ENCODE results near the gene PAF1.

The PAF1 gene

DNA sequence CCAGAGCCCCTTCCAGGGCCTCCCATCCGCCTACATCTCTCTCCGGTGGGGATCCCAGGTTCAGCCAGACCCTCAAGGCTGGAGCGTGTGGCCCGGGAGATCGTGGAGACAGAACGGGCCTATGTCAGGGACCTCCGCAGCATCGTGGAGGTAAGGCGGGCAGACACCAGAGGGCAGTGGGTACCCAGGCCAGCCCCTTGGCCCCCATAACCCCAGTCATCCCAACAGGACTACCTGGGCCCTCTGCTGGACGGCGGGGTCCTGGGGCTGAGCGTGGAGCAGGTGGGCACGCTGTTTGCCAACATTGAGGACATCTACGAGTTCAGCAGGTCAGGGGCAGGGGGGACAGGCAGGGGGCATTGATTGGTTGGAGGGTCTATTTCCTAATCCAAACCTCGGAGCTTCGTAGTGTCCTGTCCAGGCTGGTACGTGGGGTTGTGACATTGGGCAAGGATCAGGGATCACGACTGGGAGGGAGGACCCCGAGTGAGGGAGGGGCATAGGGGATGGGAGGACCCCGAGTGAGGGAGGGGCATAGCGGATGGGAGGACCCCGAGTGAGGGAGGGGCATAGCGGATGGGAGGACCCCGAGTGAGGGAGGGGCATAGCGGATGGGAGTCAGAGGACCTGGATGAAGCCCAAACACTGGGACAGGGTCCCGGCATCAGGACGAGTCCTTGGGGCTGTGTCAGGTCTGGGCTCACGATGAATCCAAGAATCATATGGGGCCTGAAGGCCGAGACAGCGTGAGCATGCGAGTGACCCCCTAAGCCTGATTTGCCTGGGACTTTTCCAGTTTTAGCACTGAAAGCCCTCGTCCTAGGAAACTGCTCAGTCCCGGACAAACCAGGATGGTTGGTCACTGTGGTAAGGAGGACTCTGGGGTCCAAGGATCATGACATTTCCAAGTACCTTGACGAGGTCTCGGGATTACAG lies 24.5 kb upstream of the PAF1 start:
- H3K36me3 ChIP-seq (ENCODE audit: control insufficient read depth, insufficient read depth, low read length, severe bottlenecking): peaks cover 12% of the 10 kb centered on the region
- DNase-seq (ENCODE audit: low read depth): no peak
- H3K4me3 ChIP-seq (ENCODE audit: low read length): peak overlapping the region; percentile 93

DNA sequence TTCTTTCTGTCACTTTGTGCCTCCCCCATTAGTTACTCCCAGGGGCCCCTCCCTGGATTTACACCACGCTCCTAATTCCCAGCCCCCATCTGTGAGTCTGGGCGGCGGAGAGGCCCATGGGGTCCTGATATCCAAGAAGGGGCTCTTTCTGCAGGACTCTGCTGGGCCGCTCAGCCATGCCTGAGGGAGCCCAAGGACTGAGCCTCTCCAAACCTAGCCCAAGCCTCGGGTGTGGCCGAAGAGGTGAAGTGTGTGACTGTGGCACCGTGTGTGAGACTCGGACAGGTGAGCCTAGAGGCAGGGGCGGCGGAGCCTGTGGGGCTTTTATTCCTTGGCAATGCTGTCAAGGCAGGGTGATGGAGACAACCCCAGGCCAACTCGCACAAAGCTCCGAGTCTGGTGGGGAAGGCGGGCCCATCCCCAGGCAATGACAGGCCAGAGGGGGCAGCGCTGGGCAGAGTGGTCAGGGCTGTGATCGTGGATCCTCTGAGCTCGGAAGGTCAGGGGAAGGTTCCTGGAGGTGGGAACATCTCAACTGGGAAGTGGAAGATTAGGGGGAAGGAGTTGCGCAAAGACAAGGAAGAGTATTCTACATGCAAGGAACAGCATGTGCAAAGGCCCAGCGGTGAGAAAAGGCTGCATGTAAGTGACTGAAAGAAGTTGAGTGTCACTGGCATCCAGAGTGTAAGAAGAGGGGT lies 23.2 kb upstream of the PAF1 start:
- Histone ChIP-seq H3K4me3 (ENCODE audit: low read length) (peak overlapping the region; percentile 93), H3K9me3 (ENCODE audit: control insufficient read depth, low read length) (no peaks in the 10 kb centered on the region), H3K27me3 (replicated peaks; ENCODE audit: control insufficient read depth, insufficient read depth, low read length) (no peaks in the 10 kb centered on the region), H3K9ac (ENCODE audit: low read length) (peak overlapping the region; percentile 98), H3K4me1 (ENCODE audit: control insufficient read depth, insufficient read depth, low read length) (peaks cover 39% of the 10 kb centered on the region), H3K36me3 (ENCODE audit: control insufficient read depth, insufficient read depth, low read length, severe bottlenecking) (peaks cover 7% of the 10 kb centered on the region)
- peak; percentile 49 for DNase-seq (ENCODE audit: low read depth)

More for the DNA sequence above, 24.5 kb upstream of the PAF1 start:
- Histone ChIP-seq H3K27me3 (replicated peaks; ENCODE audit: control insufficient read depth, insufficient read depth, low read length) (no peaks in the 10 kb centered on the region), H3K4me1 (ENCODE audit: control insufficient read depth, insufficient read depth, low read length) (peaks cover 36% of the 10 kb centered on the region), H3K9me3 (ENCODE audit: control insufficient read depth, low read length) (no peaks in the 10 kb centered on the region), H3K9ac (ENCODE audit: low read length) (peak overlapping the region; percentile 98)

DNA sequence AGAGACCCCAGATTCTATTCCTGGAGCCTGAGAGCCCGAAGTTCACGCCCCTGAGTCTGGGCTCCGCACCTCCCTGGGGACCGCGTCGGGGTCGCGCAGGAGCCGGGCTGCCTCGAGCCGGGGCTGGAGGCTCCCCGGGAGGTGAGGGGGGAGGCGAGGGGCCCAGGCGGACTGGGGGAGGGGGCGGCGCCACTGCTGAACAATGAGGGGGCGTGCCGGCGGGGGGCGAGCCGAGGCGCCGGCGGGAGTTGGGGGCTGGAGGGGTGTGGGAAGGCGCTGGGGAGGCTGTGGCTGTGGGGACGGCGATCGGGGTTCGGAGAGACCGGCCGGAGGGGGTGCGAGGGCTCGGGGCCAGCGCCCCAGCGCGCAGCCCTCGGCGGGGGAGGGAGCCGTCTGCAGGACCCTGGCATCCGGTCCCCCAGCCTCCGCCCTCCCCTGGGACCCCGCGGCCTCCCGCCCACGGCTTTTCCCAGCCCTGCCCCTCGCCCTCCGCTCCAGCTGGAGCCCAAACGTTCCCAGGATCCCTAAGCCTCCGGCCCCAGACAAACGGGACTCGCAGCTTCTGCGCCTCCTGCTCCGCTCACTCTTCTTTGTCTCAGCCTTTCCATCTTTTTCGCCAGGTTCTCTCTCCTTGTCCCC lies 22.5 kb upstream of the PAF1 start:
- Histone ChIP-seq H3K9ac (ENCODE audit: low read length) (peak overlapping the region; percentile 98), H3K27me3 (replicated peaks; ENCODE audit: control insufficient read depth, insufficient read depth, low read length) (no peaks in the 10 kb centered on the region), H3K36me3 (ENCODE audit: control insufficient read depth, insufficient read depth, low read length, severe bottlenecking) (peaks cover 7% of the 10 kb centered on the region), H3K9me3 (ENCODE audit: control insufficient read depth, low read length) (no peaks in the 10 kb centered on the region), H3K4me1 (ENCODE audit: control insufficient read depth, insufficient read depth, low read length) (peaks cover 44% of the 10 kb centered on the region), H3K4me3 (ENCODE audit: low read length) (peak overlapping the region; percentile 93)
- DNase-seq (ENCODE audit: low read depth): peak; percentile 82

DNA sequence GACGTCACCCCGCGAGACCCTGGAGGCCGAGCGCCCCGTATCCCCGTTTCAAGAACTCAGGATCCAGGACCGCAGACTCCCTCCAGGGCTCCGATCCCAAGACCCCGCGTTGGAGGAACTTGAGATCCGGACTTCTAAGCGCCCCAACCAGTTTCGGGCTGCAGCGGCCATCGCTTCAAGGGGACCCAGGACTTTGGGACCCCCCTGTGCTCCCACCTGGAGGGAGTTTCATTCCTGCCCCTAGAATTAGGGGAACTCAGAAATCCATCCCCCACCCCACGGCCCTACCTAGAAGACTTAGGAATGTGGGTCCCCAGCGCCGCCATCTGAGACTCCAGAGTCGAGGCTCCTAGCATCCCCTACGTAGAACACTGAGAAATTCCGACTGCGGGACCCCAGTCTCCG lies 22.0 kb upstream of the PAF1 start:
- peaks cover 45% of the 10 kb centered on the region for H3K4me1 ChIP-seq (ENCODE audit: control insufficient read depth, insufficient read depth, low read length)
- H3K27me3 ChIP-seq (replicated peaks; ENCODE audit: control insufficient read depth, insufficient read depth, low read length): no peaks in the 10 kb centered on the region
- H3K4me3 ChIP-seq (ENCODE audit: low read length): peak overlapping the region; percentile 93
- DNase-seq (ENCODE audit: low read depth): no peak
- peaks cover 12% of the 10 kb centered on the region for H3K36me3 ChIP-seq (ENCODE audit: control insufficient read depth, insufficient read depth, low read length, severe bottlenecking)
- H3K9me3 ChIP-seq (ENCODE audit: control insufficient read depth, low read length): no peaks in the 10 kb centered on the region
- H3K9ac ChIP-seq (ENCODE audit: low read length): peak overlapping the region; percentile 98

DNA sequence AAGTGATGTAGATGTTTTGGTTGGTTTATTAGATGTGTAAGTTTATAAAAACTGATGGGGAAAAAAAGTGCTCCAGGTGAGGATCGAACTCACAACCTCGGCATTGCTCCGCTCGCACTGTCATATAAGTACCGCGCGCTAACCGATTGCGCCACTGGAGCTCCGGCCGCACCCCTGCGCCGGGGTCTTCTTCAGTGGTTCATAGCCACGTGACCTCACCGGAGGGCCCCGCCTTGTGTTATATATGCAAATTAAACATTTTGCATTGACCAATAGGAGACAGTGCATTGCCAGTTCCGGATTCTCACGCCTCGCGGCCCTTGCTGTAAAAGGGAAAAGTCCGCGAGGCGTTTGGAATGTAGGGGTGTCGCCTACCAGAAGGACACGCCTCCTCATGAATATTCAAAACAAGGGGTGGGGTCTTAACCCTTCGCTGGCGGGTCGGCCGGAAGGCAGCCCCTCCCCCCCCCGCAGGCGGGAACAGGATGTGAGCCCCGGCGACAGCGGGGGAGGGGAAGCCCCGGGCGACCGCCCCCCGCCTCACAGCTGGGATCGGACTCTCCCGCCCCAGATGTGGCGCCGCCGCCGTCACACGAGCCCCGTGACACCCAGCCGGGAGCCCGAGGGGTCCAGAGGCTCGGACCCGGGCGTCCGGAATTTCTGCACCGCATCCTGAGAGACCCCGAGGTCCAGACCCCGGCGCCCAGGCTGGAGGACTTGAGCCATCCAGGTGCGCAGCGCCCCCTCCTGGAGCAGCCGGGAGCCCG lies 21.4 kb upstream of the PAF1 start, which contains the start of gene PLEKHG2:
Gene PLEKHG2, plus strand, starts transcription at position 570 of the 767 bp plus-strand sequence. CDS start 1,418 bp downstream, outside the sequence.
- Histone ChIP-seq H3K9me3 (ENCODE audit: control insufficient read depth, low read length) (no peaks in the 10 kb centered on the region), H3K36me3 (ENCODE audit: control insufficient read depth, insufficient read depth, low read length, severe bottlenecking) (peaks cover 15% of the 10 kb centered on the region), H3K4me3 (ENCODE audit: low read length) (peak within 1 kb of the TSS; percentile 99), H3K4me1 (ENCODE audit: control insufficient read depth, insufficient read depth, low read length) (peaks cover 45% of the 10 kb centered on the region), H3K9ac (ENCODE audit: low read length) (peak within 1 kb of the TSS; percentile 100), H3K27me3 (replicated peaks; ENCODE audit: control insufficient read depth, insufficient read depth, low read length) (no peaks in the 10 kb centered on the region)
- peak; percentile 100 for DNase-seq (ENCODE audit: low read depth)

DNA sequence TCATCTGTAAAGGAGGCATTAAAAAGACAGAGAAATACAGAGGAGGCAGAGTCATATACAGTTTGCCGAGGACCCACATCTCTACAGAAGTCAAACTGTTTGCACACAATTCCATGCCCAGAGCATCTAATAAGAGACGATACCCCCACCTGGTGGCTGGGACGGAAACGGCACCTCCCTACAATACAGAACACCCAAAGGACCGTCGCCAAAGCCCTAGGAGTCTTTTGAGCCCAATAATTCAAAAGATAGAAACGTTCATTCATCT lies 20.9 kb upstream of the PAF1 start:
- DNase-seq (ENCODE audit: low read depth): peak; percentile 98
- H3K9ac ChIP-seq (ENCODE audit: low read length): peak overlapping the region; percentile 100
- H3K4me3 ChIP-seq (ENCODE audit: low read length): peak overlapping the region; percentile 99
- H3K4me1 ChIP-seq (ENCODE audit: control insufficient read depth, insufficient read depth, low read length): peaks cover 45% of the 10 kb centered on the region
- H3K9me3 ChIP-seq (ENCODE audit: control insufficient read depth, low read length): no peaks in the 10 kb centered on the region
- peaks cover 15% of the 10 kb centered on the region for H3K36me3 ChIP-seq (ENCODE audit: control insufficient read depth, insufficient read depth, low read length, severe bottlenecking)
- no peaks in the 10 kb centered on the region for H3K27me3 ChIP-seq (replicated peaks; ENCODE audit: control insufficient read depth, insufficient read depth, low read length)

DNA sequence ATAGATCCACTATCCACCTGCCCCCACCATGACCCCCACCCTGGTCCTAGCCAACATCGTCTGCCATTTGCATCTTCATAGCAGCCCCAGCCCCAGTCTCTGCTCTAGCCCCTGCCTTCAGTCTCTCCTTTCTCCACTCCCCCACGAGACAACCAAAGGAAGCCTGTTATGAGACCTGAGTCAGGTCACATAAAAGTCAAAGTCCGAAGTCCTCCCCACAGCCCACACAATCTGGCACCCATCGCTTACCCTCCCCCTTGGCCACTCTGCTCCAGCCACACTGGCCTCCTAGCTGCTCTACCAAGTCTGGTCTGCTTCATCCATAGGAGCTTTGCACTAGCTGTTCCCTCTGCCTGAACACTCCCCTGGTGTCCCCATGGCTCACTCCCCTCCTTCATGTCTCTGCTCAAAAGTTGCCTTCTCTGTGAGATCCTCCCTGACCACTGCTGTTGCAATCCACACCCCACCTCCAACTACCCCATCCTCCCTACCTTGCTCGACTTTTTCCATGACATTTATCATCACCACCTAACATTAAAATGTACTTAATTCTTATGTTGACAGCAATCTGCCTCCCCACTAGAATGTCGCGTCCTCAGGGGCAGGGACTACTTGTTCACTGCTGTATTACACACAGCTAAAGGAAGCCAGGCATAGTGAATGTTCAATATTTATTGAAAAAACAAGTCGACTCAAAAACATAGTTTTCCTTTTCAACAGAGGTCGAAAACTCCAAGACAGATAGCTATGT lies 20.4 kb upstream of the PAF1 start:
- H3K27me3 ChIP-seq (replicated peaks; ENCODE audit: control insufficient read depth, insufficient read depth, low read length): no peaks in the 10 kb centered on the region
- peak overlapping the region; percentile 100 for H3K9ac ChIP-seq (ENCODE audit: low read length)
- DNase-seq (ENCODE audit: low read depth): peak; percentile 72
- H3K4me3 ChIP-seq (ENCODE audit: low read length): peak overlapping the region; percentile 99
- H3K4me1 ChIP-seq (ENCODE audit: control insufficient read depth, insufficient read depth, low read length): peaks cover 46% of the 10 kb centered on the region
- H3K9me3 ChIP-seq (ENCODE audit: control insufficient read depth, low read length): no peaks in the 10 kb centered on the region
- peaks cover 15% of the 10 kb centered on the region for H3K36me3 ChIP-seq (ENCODE audit: control insufficient read depth, insufficient read depth, low read length, severe bottlenecking)

DNA sequence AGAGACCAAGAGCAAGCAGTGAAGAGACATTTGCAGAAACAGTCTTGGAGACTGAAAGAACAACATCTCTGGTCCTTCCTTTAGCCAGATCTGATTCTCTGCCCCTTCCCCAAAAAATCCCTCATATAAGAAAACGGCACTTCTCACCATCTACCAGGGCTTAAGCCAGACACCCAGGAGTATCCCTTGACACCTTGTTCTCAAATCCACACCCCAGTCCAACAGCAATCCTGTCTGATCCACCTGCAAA lies 19.9 kb upstream of the PAF1 start:
- Histone ChIP-seq H3K4me1 (ENCODE audit: control insufficient read depth, insufficient read depth, low read length) (peaks cover 48% of the 10 kb centered on the region), H3K36me3 (ENCODE audit: control insufficient read depth, insufficient read depth, low read length, severe bottlenecking) (peaks cover 15% of the 10 kb centered on the region), H3K9ac (ENCODE audit: low read length) (peak overlapping the region; percentile 100), H3K4me3 (ENCODE audit: low read length) (peak overlapping the region; percentile 99), H3K27me3 (replicated peaks; ENCODE audit: control insufficient read depth, insufficient read depth, low read length) (no peaks in the 10 kb centered on the region), H3K9me3 (ENCODE audit: control insufficient read depth, low read length) (no peaks in the 10 kb centered on the region)
- DNase-seq (ENCODE audit: low read depth): no peak

DNA sequence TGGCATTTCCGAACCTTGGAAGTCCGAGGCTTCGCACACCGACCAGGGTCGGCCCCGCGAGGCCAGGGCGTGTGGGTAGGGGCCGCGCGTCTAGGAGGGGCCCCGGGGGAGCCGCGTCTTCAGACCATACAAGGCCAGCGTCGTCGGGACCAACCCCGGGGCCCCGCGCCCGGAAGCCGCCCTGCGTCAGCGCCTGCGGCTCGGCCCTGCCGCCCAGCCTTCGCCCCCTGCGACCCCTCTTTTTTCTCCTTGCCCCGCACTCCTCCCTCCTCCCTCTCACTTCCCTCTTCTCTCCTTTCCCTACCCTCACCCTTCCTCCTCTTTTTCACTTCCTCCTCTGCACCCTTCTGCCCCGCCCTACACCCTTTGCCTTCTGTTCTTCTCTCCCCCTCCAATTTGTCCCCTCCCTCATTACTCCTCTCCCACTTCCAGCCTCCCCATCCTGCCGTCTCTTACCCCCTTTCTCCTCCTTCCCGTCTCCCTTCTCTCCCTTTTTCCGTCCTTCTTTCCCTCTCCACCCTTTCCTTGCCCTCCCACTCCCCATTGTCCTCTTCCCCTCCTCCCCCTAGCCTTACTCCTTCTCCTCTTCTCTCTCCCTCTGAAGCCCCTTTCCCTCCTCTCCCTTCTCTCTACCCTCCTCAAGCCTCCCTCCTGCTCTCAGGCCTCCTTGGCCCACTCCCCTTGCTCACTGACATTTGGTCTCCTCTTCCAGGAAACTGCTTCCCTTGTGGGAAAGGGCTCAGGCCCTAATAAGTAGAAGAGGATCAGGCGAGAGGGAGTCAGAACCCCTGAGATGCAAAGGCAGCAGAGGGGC lies 19.3 kb upstream of the PAF1 start:
- DNase-seq (ENCODE audit: low read depth): peak; percentile 88
- Histone ChIP-seq H3K4me3 (ENCODE audit: low read length) (peak overlapping the region; percentile 99), H3K9ac (ENCODE audit: low read length) (peak overlapping the region; percentile 100), H3K36me3 (ENCODE audit: control insufficient read depth, insufficient read depth, low read length, severe bottlenecking) (peaks cover 15% of the 10 kb centered on the region), H3K27me3 (replicated peaks; ENCODE audit: control insufficient read depth, insufficient read depth, low read length) (no peaks in the 10 kb centered on the region), H3K9me3 (ENCODE audit: control insufficient read depth, low read length) (no peaks in the 10 kb centered on the region), H3K4me1 (ENCODE audit: control insufficient read depth, insufficient read depth, low read length) (peaks cover 44% of the 10 kb centered on the region)

Measured in adipocyte (in vitro differentiated cells).